Bone marrow (tissue), 2 donors: ENCODE measurements around the gene TTC34.

Experiments used
- DNase-seq, 2 donors: peaks; one replicate each; lab custom pipeline; 2025; lab: John Stamatoyannopoulos, UW

TTC34 gene

DNA sequence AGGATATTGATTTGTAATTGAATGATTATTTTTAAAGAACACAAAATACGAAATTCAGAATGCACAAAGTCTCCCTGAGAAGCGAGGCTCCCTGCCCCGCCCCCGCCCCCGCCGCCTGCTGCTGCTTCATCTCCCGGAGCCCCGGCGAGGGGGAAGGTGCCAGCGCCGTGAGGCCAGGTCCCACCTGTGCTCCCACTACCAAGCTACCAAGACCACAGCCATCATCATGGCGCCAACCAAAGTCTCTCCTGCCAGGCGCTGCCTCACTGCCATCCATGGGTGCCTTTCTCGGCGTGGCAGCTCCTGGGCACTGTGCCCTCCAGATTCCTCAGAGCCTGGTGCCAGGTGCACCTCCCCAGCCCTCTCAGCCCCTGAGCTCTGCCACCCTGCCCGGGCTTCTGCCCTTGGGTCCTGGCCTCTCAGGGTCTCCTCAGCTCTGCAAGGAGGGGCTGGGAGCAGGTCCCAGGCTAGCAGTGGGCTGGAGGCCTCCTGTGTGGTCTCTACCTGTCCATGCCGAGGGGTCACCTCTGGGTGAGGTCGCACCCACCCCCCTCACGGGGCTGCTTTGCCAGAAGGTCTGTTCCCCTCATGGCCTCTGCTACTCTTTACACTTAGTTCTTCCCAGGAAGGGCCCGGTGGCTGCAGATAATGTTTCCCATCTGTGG, 29.4 kb upstream of the TTC34 start:
- no peak for DNase-seq

DNA sequence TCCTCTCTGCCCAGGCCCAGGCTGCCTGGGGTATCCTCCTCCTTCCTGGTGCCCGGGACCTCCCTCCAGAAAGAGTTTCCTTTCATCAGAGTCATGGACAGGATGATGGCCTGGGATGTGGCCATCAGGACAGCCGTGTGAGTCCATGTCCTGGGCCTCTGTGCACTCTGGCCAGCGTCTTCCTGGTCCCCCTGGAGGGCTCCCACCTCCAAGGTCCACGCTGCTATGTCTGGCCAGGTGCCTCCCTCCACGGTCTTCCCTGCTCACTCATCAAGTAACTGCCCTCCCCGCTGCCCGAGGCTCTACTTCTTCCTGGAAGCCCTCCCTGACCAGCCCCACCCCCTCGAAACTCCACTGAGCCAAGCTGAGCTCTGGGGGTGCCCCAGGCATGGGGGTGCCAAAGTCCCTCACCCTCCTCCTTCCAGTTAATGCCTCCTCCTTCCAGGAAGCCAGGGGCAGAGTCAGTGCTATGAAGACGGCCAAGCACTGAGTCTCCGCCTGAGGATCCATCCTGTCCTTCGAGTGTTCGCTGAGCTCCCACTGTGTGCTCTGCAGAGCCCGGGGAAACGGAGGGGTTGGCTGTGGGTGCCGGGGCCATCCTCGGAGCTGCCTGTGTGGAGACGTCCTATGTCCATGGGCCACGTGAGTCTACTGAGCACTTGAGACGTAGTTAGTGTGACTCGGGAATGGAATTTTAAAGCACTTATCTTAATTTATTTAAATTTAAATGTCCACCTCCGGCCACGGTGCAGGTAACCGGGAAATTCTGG, 28.5 kb upstream of the TTC34 start:
- no peak for DNase-seq

DNA sequence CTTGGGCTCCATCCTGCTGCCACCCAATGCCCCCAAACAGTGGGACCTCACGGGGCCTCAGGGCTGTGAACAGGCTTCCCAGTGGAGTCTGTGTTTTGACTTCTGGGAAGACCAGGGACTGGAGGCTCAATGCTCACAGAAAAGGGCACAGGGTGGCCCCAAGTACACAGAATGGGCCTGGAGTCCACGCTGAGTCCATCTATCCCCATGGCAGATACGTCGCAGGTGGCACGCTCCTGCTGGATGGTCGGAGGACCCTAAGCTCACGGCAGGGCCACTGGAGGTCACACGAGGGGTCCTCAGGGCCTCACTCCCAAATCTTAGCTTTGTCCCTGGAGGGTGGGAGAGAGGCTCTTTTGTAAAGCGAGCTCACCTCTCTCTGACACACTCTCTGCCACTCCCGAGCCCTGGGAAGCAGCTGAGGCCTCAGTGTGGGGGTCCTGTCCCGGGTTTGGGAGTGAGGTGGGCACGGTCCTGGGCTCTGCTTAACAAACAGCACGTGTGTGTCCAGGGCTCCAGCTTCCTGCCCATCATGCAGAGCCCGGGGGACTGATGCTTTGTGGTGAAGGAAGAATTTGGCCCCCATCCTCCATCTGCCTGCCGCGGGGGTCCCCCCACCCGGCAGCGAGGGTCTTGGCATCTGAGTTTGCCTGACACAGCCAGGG, 27.2 kb upstream of the TTC34 start:
- DNase-seq: no peak

DNA sequence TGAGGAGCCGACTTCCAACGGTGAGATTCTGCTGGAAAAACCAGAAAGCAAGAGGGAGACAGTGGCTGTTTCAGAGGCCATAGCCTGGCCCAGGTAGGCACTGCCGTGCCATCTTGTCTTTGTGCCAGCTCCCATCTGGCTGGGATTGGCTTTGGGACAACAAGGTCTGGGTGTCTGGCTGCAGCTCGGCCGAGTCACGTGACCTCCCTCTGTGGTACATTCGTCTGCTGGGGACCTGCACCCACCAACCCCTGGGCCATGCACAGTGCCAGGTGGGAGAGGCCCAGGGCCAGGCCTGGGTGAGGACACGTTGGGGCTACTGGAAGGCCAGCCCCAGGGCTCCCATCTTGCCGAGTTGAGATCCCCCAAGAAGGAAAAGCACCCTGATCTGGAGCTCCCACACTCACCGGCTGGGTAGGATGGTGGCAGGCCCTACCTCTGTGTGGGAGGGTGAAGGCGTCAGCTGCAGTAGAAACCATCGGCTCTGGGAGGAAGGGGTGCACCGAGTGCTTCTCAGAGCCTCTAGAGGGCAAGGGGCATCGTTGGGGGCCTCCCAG, 25.3 kb upstream of the TTC34 start:
- no peak for DNase-seq

DNA sequence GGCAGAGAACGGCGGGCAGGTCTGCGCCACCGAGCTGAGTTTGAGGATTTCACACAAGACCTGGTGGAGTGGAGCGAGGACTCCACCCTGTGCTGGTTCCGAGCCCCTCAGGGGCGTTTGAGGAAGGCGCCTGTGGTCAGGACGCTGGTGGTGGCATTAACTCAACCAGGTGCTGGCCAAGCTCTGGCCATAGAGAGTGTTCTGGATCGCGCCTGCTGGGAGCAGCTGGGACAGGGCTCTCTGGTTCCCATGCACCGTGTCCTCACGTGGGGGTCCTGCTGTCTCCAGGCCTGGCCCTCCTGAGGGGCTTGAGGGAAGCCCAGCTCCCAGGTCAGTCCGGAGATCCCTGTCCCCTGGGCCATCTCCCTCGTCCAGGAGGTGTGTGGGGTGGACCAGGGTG, 24.8 kb upstream of the TTC34 start:
- no peak for DNase-seq

DNA sequence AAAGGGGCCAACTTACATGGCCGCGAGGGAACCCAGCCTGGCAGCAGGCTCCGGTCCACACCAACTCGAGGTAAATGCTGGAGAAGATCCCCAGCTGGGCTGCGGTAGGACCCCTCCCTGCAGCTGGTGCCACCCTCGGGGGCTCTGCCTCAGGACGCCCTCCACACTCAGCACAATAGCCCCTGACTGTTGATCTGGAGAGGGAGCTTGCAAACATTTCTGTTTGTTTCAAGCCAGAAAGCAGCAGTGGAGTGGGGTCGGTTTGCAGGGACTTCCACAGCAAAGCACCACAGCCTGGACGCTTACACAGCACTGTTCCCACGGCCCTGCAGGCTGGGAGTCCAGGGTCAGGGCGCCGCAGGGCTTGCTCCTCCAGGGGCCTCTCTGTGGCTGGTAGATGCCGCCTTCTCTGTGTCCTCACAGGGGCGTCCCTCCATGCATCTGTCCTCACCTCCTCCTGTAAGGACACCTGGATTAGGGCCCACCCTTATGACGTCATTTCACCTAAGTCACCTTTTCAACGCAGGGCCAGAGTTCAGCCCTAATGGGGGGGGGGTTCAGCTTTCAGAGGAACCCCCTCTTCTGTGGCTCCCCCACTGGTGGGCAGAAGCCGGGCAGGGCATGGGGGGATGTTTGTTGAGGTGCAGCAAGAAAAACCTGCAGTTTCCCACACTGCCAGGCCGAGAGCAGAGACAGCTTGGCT, 24.1 kb upstream of the TTC34 start:
- no peak for DNase-seq

DNA sequence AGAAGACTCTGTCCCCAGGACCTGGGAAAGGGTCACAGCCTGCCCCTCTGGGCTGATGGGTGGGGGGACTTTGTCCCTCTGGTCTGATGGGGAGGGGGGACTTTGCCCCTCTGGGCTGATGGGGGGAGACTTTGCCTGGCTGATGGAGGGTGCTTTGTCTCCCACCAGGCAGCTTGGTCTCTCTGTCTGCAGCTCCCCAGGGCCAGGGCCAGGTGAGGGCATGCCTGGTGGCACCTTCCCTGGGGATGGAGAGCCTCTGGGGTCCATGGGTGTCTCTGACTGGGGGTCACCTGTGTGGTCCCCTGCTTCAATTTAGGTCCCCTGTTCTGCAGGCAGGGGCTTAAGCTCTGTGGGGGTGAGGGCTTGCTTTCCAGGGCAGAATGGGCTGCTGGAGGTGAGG, 23.5 kb upstream of the TTC34 start:
- no peak for DNase-seq

DNA sequence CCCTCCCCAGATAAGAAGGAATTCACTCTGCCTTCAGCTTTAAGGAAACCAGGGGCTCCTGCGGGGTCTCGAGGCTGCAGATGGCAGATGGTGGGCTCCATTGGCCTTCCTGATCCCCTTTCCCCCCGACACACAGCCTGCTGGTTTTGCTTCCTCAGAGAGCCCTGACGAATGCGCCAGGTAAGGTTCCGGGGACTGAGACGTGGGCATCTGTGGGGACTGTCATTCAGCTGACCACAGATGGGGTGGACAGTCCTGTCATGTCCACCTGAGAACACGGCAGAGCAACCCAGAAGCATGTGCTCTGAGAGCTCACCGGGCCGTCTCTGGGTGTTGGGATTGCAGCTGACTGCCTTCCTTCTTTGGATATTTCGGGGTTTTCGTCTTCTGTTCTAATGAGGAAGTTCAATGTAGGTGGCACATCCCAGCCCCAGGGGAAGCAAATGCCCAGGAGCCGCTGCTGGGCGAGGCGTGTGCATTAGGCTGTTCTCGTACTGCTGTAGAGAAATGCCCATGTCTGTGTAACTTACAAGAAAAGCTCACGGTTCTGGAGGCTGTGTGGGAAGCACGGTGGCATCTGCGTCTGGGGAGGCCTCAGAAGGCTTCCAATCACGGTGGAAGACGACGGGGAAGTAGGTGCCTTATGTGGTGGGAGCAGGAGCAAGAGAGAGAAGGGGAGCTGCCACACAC, 22.6 kb upstream of the TTC34 start:
- no peak for DNase-seq

DNA sequence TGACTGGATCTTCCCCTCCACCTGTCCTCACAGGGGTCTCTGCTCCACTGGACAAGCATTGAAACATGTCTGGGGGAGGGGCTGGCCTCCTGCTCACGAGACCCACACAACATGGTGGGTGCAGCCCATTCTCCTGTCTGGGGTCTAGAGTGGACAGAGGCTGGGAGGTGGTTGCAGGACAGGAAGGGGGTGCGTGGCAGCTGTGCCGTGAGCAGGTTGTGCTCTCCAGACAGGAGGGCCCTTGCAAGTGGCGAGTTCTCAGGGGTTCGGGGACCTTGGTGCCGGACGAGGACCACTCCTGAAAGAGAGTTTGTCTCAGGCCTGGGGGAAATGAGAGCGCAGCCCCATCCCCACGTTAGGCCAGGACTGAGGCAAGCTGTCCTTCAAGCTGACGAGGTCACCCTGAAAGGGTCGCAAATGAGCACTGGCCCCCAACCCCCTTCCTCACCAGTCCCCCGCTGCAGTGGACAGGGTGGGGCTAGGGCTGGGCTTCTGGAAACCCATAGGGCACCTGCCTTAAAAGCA, 21.2 kb upstream of the TTC34 start:
- no peak for DNase-seq

DNA sequence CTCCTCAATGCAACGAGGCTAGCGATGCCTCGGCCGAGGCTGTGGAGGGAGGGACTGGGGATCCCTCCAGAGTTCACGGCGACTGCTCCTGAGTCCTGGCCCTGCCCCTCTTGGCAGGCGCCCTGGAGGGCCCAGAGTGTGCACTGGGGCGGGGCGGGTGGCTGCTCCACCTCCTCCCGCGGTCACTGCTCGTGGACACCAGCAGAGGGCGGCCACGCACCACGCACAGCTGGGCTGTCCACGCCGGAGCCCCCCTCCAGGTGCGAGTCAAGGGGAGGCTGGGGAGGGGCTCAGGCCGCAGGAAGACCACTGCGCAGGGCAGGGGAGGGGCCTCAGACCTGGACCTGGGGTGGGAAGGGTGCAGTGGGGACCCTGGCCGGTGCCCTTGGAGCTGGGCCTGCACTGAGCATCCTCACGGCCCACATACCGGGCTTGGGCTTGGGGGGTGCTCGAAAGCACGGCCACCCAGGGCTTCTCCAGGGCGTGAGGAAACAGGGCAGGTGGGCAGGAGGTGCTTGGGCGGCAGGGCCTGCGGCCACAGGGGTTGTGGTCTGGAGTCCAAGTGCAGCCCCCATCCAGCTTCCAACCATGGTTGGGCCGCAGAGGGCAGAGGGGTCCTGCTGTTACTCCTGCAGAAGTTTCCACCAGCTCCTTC, 20.6 kb upstream of the TTC34 start:
- DNase-seq: no peak

DNA sequence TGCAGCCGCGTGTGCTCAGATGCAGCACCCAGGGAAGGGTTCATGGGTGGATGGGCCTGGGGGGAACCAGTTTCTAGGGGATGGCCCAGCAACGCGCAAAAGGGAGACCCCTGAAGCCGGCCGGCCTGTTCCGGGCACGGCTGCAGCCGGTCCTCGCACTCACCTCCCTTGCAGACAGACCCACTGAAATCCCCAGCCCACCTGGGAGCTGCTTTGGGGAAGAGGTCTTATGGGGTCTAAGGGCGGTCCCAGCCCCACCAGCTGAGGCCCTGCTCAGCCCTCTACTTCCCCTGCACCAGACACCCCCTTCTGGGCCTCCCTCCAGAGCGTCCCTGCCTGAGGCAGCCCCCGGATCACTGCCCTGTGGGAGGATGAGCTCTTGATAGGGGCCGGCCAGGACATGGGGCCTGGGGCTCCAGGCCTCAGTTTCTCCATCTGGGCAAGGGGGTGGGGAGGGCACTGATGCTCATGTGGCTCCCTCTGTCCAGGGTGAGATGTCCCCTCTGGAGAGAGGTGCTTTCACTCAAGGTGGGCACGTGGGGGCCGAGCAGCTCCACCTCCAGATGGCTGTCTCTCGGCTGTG, 20.0 kb upstream of the TTC34 start:
- no peak for DNase-seq

DNA sequence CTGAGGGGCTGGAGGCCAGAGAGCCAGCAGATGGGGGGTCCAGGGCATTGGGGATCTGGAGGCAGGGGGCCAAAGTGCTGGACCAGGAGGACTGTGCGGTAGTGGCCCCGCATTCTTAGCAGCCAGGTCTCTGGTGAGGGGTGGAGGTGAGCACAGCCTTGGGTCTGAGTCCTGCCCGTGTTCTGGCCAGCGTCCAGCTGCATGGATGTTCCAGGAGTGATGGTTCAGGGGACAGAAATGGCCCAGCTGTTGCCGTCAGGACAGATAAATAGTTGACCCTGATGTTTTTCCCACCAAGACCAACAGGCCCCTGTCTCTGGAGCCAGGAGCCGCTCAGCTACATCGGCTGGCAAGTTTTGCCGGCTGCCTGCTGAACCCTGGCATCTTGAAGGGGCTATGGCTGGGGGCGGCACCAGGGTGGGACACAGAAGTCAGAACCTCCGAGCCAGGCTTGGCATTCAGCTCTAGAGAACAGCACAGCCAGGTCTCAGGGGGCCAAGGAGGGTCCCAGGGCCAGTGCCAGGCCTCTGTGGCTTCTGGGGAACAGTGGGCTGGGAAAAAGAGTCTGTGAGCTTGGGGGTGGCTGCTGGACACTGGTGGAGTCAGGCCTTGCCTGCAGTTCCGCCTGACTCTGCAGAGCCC, 19.4 kb upstream of the TTC34 start:
- DNase-seq: no peak

DNA sequence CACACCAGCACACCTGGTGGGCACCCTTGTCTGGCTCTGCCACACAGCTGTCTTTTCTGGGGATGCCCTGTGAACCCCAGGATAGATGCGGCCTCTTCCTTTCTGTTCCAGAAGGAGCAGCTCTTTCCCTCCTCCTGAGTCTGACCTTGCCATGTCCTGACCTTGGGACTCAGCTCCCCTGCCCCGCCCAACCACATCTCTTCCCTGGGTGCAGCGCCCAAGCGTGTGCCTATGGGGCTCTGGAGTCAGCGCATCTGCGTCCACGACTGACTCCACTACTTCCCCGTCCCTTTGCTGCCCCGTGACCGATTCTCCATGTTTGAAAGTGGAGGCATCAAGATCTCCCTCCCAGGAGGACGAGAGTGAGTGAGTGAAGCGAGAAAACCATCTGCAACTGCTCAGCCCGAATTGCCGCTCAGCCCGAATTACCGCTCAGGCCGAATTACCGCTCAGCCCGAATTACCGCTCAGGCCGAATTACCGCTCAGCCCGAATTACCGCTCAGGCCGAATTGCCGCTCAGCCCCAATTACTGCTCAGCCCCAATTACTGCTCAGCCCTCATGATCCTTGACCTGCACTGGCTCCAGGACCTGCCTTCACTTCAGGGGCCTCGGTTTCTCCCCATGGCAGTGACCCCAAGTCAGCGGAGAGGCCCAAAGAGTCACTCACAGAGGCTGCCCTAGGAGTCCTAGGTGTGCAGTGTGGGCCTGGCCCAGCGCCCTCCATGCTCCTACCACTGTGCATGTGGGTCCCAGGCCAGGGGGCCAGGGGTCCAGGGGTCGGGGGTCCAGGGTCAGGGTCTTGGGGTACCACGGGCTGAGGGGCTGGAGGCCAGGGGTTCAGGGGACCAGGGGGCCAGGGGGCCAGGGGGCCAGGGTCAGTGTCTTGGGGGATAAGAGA, 18.6 kb upstream of the TTC34 start:
- DNase-seq: no peak

DNA sequence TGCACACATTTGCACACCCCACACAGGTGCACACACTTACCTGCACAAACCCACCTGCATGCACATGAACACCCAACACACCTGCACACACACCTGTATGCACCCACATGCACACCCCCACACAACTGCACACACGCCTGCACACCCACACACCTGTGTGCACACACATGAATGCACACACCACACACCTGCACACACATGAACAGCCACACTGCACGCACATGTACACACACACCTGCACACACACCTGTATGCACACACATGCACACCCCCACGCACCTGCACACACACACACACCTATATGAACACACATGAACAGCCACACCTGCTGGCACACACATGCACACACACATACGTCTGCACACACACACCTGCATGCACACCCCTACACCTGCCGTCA, 17.9 kb upstream of the TTC34 start:
- DNase-seq: no peak

DNA sequence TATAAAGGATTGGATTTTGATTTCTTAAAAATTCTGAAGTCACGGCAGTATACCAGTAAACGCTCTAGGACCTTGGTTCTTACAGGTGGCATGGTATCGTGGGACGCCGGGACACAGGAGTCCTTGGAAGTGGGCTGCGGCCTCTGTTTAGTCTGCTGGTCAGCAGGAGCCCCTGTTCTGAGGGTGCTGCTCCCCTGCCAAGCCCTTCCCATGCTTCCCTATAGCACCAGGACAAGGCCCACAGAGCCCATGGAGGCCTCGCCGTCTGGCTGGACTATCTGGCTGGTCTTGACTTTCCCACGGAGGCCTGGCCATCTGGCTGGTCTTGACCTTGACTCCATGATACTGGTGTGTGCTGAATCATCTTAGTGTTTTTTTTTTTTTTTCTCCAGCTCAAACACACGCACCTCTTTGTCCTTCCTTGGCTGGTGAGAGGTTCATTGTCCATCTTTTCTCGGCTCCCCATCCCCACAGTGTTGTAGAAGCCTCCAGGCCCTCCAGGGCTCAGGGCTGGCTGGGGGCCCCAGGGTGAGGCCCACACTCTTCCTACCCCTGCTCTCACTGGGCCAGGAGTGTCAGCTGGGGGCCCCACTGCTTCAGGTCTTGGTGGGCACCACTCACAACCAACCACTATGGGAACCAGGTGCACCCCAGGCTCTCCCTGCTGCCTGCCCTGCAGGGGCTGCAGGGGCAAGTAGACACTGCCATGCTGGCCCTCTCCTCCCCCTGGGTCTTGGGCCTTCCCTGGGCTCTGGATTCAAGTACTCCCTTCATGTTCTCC, 16.5 kb upstream of the TTC34 start:
- no peak for DNase-seq

DNA sequence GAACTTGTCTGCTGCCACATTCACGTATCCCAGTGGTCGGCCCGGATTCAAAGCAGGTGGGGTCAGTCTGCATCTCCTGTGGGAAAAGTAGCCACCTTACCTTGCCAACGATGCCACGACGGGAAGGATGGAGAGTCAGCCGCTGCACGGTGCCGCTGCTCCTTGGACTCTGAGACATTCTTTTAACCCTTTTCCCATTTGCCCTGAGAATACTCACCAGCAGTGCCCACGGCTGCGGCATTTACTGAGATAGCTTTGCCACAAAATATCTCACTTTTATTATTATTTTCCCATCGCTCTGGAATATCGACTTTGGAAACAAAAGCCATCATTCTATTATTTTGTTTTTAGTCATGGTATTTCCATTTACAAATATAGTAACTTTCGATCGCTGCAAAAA, 15.3 kb upstream of the TTC34 start:
- no peak for DNase-seq

DNA sequence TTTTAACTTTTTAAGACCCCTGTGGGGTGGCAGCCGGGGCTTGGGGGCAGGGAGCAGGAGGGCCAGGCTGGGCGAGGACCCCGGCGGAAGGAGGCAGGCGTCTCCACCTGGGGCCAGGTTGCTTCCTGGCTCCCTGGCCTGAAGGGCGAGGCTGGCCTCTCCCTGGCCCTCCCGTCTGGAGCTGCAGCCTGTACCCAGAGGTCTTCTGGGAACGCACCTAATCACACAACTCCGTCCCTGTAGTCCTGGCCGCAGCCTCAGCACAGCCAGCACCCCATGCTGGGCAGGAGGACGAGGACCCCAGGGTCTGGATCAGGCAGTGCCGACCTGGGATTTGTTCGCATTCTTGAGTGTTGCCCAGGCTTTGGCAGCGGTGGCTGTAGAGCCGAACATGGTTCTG, 14.1 kb upstream of the TTC34 start:
- DNase-seq: no peak

DNA sequence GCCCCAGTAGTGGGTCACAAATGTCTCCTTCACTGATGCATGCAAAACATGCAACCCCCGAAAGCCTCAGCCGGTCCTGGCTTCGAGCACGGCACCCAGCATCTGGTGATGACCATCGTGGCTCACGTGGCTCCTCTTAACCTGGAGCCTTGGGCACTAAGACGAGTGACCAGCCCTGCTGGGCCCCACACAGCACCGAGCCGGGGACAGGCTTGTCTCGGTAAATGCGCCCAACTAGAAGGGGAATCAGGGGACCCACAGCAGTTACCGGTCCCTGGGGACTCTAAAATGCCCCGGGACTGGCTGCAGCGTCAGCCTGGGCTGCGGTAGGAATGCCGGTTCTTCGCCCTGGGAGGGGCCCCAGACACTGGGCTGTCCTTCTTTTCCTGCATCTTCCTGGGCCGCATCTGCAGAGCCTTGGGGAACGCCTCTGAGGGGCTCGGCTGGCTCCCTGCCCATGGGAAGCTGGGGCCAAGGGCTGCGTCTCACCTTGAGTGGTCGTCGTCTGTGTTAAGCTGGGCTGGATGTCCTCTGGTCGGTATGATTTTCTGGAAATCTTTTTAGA, 13.1 kb upstream of the TTC34 start:
- DNase-seq: no peak
